CD14-positive monocyte (primary cell): ENCODE results near the gene DNTT. TPM values are rescaled to one million over a fixed set of nuclear protein-coding genes. Genes with fewer than 3 reads are reported as not detected.

ENCODE experiments used
- DNase-seq, 3 donors: peaks; one replicate each; pipeline ENCODE4 v3.0.0-alpha.2; 2011 to 2022
- H2AFZ ChIP-seq: 2 replicates; pipeline ENCODE4 v1.6.0; 2012; ENCODE audit warnings: mild to moderate bottlenecking, low read depth, low read length, inconsistent platforms; ENCODE audit not compliant: insufficient read depth, poor library complexity, severe bottlenecking
- H3K27ac ChIP-seq, 2 donors: 1 replicate in 1 of 2; 2 replicates in 1 of 2; pipeline ENCODE4 v1.5.1; 2012 to 2013; ENCODE audit warnings: low read length in 2 of 2, control low read depth in 1 of 2, inconsistent platforms in 1 of 2, low read depth in 1 of 2, mild to moderate bottlenecking in 1 of 2
- H3K27me3 ChIP-seq, 2 donors: one replicate each; pipeline versions ENCODE4 v1.6.0 to v1.6.1; 2011 to 2013; ENCODE audit warnings: low read length in 2 of 2; ENCODE audit not compliant: control insufficient read depth in 2 of 2, insufficient read depth in 2 of 2
- H3K36me3 ChIP-seq, 2 donors: replicated peaks in 1 of 2; 1 replicate in 1 of 2; 2 replicates in 1 of 2; pipeline versions ENCODE4 v1.5.1 to v1.6.1; 2012 to 2013; ENCODE audit warnings: low read length in 2 of 2, control low read depth in 1 of 2, inconsistent platforms in 1 of 2, mild to moderate bottlenecking in 1 of 2; ENCODE audit not compliant: insufficient read depth in 2 of 2, control insufficient read depth in 1 of 2
- H3K4me1 ChIP-seq, 2 donors: 1 replicate in 1 of 2; 2 replicates in 1 of 2; pipeline versions ENCODE4 v1.5.1 to v1.6.1; 2012 to 2013; ENCODE audit warnings: low read length in 2 of 2, control low read depth in 1 of 2, inconsistent platforms in 1 of 2, mild to moderate bottlenecking in 1 of 2, moderate library complexity in 1 of 2; ENCODE audit not compliant: insufficient read depth in 2 of 2, control insufficient read depth in 1 of 2
- H3K4me2 ChIP-seq: replicated peaks from 2 replicates; pipeline ENCODE3; 2012; ENCODE audit warnings: low read length, moderate library complexity, mild to moderate bottlenecking; ENCODE audit not compliant: poor library complexity, severe bottlenecking; ENCODE audit errors: extremely low read depth
- H3K4me3 ChIP-seq, 3 experiments: fragments of 200-600 bp in 1 of 3; sonication (generic) in 1 of 3; replicated peaks in 1 of 3; 1 replicate in 2 of 3; 2 replicates in 1 of 3; pipeline ENCODE4 v1.5.1; 2011 to 2013; ENCODE audit warnings: low read length in 3 of 3, mild to moderate bottlenecking in 3 of 3, control low read depth in 2 of 3, low read depth in 2 of 3, inconsistent platforms in 1 of 3, moderate library complexity in 1 of 3
- H3K79me2 ChIP-seq: 2 replicates; pipeline ENCODE4 v1.6.0; 2012; ENCODE audit warnings: mild to moderate bottlenecking, control low read depth, inconsistent platforms, low read length, moderate library complexity; ENCODE audit not compliant: insufficient read depth
- H3K9ac ChIP-seq: 2 replicates; pipeline ENCODE4 v1.6.0; 2017; ENCODE audit warnings: low read length, mild to moderate bottlenecking; ENCODE audit not compliant: insufficient read depth, poor library complexity, severe bottlenecking
- H3K9me3 ChIP-seq, 2 donors: replicated peaks in 1 of 2; 1 replicate in 1 of 2; 2 replicates in 1 of 2; pipeline versions ENCODE4 v1.5.1 to v1.6.1; 2012 to 2013; ENCODE audit warnings: low read length in 2 of 2, control low read depth in 1 of 2; ENCODE audit not compliant: control insufficient read depth in 1 of 2, insufficient read depth in 1 of 2
- H4K20me1 ChIP-seq: 2 replicates; pipeline ENCODE4 v1.6.0; 2012; ENCODE audit warnings: mild to moderate bottlenecking, low read length, control low read depth, moderate library complexity; ENCODE audit not compliant: insufficient read depth
- H3K27ac Mint-ChIP-seq, 7 donors: one replicate each; pipeline ENCODE4 v1.8.0; 2020; ENCODE audit warnings: mild to moderate bottlenecking in 7 of 7, mixed read lengths in 7 of 7, moderate library complexity in 6 of 7, inconsistent platforms in 2 of 7
- H3K27me3 Mint-ChIP-seq, 3 donors: one replicate each; pipeline ENCODE4 v1.8.0; 2021 to 2022; ENCODE audit warnings: low read depth in 3 of 3, mild to moderate bottlenecking in 3 of 3, mixed read lengths in 3 of 3, moderate library complexity in 3 of 3, inconsistent platforms in 1 of 3
- H3K36me3 Mint-ChIP-seq, 2 donors: one replicate each; pipeline ENCODE4 v1.8.0; 2020; ENCODE audit warnings: mixed read lengths in 2 of 2, inconsistent platforms in 1 of 2, mild to moderate bottlenecking in 1 of 2
- H3K4me1 Mint-ChIP-seq: one replicate; pipeline ENCODE4 v1.8.0; 2020; ENCODE audit warnings: mild to moderate bottlenecking, mixed read lengths
- H3K4me3 Mint-ChIP-seq, 2 donors: one replicate each; pipeline ENCODE4 v1.8.0; 2020; ENCODE audit warnings: mild to moderate bottlenecking in 2 of 2, mixed read lengths in 2 of 2, moderate library complexity in 1 of 2
- H3K9me3 Mint-ChIP-seq, 7 donors: one replicate each; pipeline ENCODE4 v1.8.0; 2020 to 2022; ENCODE audit warnings: mixed read lengths in 7 of 7, mild to moderate bottlenecking in 6 of 7, moderate library complexity in 6 of 7, inconsistent platforms in 2 of 7
- CTCF ChIP-seq: fragments of 200-600 bp; IDR thresholded peaks from one replicate; pipeline ENCODE4 v1.8.0; 2022; ENCODE audit warnings: antibody characterized with exemption, mild to moderate bottlenecking
- WGBS: methylation state at CpG from one replicate; pipeline ENCODE4 v1.1.5; 2013; ENCODE audit warnings: missing lambda C conversion rate; ENCODE audit not compliant: insufficient coverage; 5-methylcytosine and 5-hydroxymethylcytosine counted together
- intact Hi-C, 2 donors: fragments of 100-400 bp; cut with micrococcal nuclease; formaldehyde crosslinking; loops; one replicate each; pipeline versions ENCODE4 v1.15.0 to v1.15.1; 2023
- polyA plus RNA-seq, 3 donors: library from polyadenylated mRNA; depleted of rRNA in 1 of 3; unstranded in 2 of 3; stranded (reverse) in 1 of 3; fragments of 300-500 nt in 2 of 3; fragments of >200 nt in 1 of 3; fragmentation: Illumina TruSeq in 2 of 3; gene quantifications; 1 replicate in 2 of 3; 2 replicates in 1 of 3; pipeline ENCODE4 v1.2.3, GENCODE V29; 2012 to 2021

DNTT gene
- polyA plus RNA-seq, 3 donors, result not detected

- Histone ChIP-seq H3K4me3 (peak within 1 kb of the TSS; percentile 36 to 72 (median 51)), H3K9ac (peak within 1 kb of the TSS; percentile 35), H4K20me1 (no peaks in the 10 kb centered on the region), H3K36me3 (no peaks in the 10 kb centered on the region), H3K27me3 (no peaks in the 10 kb centered on the region), H3K4me2 (peak within 1 kb of the TSS; percentile 74), H3K79me2 (no peaks in the 10 kb centered on the region), H2AFZ (peak within 1 kb of the TSS; percentile 39), H3K9me3 (no peaks in the 10 kb centered on the region), H3K4me1 (peaks cover 45 to 49% of the 10 kb centered on the region in 2 donors), H3K27ac (peak within 1 kb of the TSS; percentile 84 to 85)
- no peak for TF ChIP-seq CTCF
- H3K4me1 Mint-ChIP-seq, result peaks cover 49% of the 10 kb centered on the region
- 0% methylated on average over 3 of the region's 6 CpGs for WGBS
- H3K4me3 Mint-ChIP-seq, result peak within 1 kb of the TSS; percentile 78 to 91
- DNase-seq, result peak; percentile 65 to 83 (median 80)
- H3K9me3 Mint-ChIP-seq, result no peaks in the 10 kb centered on the region
- H3K36me3 Mint-ChIP-seq, result peaks cover 0 to 5% of the 10 kb centered on the region in 2 donors
- peaks cover 0 to 4% (median 0%) of the 10 kb centered on the region in 3 donors for H3K27me3 Mint-ChIP-seq
- peak within 1 kb of the TSS; percentile 88 to 96 (median 95) for H3K27ac Mint-ChIP-seq
- intact Hi-C loops, result no loop called here
Observed at GRCh38 chr10:96271016-96271815, 33.0 kb upstream of the DNTT start, which contains the start of gene BLNK. BLNK (minus strand) TSS chr10:96271569; CDS start chr10:96271398, 171 bp downstream.

GRCh38 chr10:96272316-96273280, 31.6 kb upstream of the DNTT start:
- Mint-ChIP-seq H3K27me3 (peaks cover 0 to 1% (median 0%) of the 10 kb centered on the region in 3 donors), H3K9me3 (no peaks in the 10 kb centered on the region), H3K4me3 (no peak overlapping the region), H3K36me3 (peaks cover 0 to 5% of the 10 kb centered on the region in 2 donors), H3K4me1 (peaks cover 52% of the 10 kb centered on the region), H3K27ac (peak overlapping the region; percentile 85 to 96 (median 88))
- H3K27me3 ChIP-seq, result no peaks in the 10 kb centered on the region
- H2AFZ ChIP-seq, result peak overlapping the region; percentile 32
- intact Hi-C loops, result no loop called here
- TF ChIP-seq CTCF, result no peak
- H3K36me3 ChIP-seq, result no peaks in the 10 kb centered on the region
- H3K27ac ChIP-seq, result peak overlapping the region; percentile 39 to 84
- H3K4me2 ChIP-seq, result peak overlapping the region; percentile 4
- H3K9me3 ChIP-seq, result no peaks in the 10 kb centered on the region
- peak overlapping the region in 1 of 3 experiments; percentile 33 for H3K4me3 ChIP-seq
- peaks cover 45 to 49% of the 10 kb centered on the region in 2 donors for H3K4me1 ChIP-seq
- H3K9ac ChIP-seq, result no peak overlapping the region
- 100% methylated on average over 1 of the region's 8 CpGs for WGBS
- H4K20me1 ChIP-seq, result no peaks in the 10 kb centered on the region
- DNase-seq, result no peak
- no peaks in the 10 kb centered on the region for H3K79me2 ChIP-seq
